HG03575 (cell line): ENCODE measurements around the gene REG1A.

Experiments used
- ATAC-seq: cut with Tn5 transposase; IDR thresholded peaks from one replicate; pipeline ENCODE4 v1.9.1; 2021; ENCODE audit not compliant: unreplicated experiment, insufficient number of reproducible peaks, low FRiP score; ENCODE audit errors: extremely low read depth

Gene REG1A

GRCh38 chr2:79120194-79120713, at the start of gene REG1A:
Gene REG1A (plus strand): TSS chr2:79120488. CDS start chr2:79120862, 374 bp downstream.
- no peak for ATAC-seq

- ATAC-seq = no peak
Measured at GRCh38 chr2:79071078-79071477, 49.2 kb upstream of the REG1A start.

- ATAC-seq = no peak
Measured at GRCh38 chr2:79082987-79083386, 37.3 kb upstream of the REG1A start.

DNA sequence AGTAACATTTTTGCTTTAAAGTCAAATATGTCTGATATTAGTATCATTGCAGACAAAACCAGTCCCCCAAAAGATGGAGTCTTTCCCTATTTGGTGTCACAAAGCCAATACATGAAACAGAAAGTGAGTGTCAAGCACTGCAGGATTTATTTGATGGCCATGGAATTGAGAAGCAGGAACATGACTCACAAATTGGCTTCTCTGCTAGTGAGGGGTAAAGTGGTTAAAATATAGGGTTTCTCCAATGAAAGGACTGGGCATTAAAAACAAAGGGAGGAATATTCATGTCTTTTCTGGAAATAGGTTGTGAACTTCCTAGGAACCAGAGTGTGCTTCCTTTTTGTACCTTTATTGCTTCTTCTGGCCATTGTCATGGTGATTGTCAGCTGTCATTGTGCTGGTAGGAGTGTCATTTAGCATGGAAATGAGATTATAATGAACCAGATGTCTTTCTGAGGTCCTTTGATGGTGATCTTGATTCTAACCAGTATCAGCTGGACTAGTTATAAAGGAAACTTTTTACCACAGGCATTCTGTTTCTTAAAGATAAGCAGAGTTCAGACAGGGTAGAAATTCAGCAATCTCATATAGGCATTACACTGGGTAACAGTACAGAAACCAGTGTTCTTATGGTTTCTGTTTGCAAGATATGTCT, 36.6 kb upstream of the REG1A start:
- no peak for ATAC-seq

- ATAC-seq = no peak
Measured at GRCh38 chr2:79084495-79085135, 35.7 kb upstream of the REG1A start.

- ATAC-seq = no peak
Measured at GRCh38 chr2:79085382-79085781, 34.9 kb upstream of the REG1A start.

DNA sequence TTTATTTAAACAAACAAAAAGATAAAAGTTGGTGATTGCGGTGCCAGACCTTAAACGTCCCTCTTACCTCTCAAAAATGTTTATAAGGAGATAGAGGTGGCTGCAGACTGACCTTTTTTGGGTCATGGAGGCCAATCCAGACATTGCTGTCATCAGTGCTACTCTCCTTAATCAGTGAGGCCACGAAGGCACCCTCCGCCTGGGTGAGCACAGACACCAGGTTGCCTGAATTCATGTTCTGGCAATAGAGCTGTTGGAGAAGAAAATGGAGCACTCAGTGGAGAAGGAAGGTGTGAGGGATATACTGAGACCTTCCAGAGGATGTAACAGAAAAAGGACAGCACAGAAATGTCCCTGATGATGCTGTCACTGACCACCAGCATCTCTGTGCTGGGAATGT, 34.0 kb upstream of the REG1A start:
- ATAC-seq = no peak

- ATAC-seq = no peak
Measured at GRCh38 chr2:79087785-79088364, 32.4 kb upstream of the REG1A start, which contains the start of gene REG1B. Gene REG1B (minus strand): TSS chr2:79087993. CDS start chr2:79087612, 381 bp downstream.

- no peak for ATAC-seq
Measured at GRCh38 chr2:79090693-79091092, 29.6 kb upstream of the REG1A start.

DNA sequence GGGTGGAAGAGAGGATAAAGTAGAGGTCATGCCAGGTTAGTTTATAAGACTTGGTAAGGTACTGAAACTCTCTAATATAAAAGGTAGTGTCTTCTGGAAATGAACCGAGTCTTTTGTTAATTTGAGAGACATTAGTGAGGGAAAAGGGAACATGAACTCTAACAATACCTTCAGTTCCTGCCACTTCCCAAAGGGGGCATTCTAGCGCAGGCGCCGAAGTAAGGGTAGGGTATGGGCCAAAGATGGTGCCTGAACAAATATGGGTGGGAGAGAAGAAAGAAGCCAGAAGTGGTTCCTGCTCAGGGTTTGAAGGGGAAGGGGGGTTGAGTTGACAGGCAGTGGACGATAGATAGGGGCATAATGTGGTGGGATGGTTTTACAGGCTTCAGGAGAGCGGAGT, 22.4 kb upstream of the REG1A start:
- ATAC-seq = no peak

DNA sequence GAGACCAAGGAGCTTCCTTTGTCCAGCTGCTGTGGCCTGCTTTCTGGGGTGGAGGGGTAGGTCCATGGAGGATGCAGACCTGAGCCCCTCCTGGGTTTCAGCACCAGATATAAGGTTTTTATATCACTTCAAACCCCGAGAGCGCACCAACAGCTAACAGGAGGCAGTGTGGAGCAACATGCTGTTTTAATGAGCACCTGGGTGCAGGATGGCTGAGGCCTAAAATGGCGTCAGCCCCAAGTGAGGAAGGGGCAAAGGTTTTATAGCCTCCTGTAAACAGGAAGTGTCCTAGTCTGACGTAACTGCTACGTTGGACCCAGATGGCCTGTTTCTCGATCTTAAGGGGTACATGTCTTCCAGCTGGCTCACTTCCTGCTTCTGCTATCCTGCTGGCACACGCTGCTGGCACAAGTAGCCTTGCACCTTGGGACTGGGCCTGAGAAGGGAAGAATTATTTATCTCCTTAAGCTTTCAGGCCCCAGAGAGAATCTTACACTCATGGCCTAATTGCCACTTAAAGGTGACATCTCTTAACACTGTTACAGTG, 21.1 kb upstream of the REG1A start:
- ATAC-seq = no peak

- ATAC-seq = no peak
Measured at GRCh38 chr2:79100285-79100684, 20.0 kb upstream of the REG1A start.

GRCh38 chr2:79101024-79101423, 19.3 kb upstream of the REG1A start:
- ATAC-seq = no peak

DNA sequence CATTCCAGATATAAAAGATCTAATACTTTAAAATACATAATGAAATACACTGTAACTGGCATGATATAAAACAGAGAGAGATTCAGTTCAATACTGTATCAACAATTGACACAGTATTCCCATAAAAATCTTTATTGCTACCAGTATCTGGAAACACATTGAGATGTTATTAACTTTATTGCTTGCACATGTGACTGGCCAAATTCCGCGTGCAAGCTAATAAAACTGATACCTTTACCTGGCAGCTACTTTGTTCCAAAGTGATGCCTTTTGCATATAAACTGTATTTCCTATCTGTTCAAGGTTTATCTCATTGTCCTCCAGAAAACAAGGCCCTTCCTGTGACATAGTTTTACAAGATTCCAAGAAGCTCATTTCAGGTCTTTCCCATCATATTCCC, 17.1 kb upstream of the REG1A start:
- ATAC-seq = no peak

DNA sequence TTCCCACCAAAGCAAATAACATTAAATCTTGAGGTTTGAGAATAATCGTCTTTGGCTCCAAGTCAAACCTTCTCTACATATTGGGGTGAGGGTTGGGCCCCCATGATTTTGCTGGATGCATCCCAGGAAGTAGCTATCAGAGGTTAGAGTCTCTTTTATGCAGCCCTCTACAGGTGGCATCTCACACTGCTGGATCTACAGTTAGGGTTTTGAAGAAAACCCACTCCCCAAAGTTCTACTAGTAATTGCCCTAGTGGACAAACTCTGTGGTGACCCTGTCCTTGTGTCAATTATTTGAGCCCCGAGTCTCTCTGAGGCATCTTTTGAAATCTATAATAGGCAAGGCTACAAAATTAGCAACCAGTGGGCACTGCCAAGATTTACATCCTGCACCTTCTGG, 15.0 kb upstream of the REG1A start:
- no peak for ATAC-seq

DNA sequence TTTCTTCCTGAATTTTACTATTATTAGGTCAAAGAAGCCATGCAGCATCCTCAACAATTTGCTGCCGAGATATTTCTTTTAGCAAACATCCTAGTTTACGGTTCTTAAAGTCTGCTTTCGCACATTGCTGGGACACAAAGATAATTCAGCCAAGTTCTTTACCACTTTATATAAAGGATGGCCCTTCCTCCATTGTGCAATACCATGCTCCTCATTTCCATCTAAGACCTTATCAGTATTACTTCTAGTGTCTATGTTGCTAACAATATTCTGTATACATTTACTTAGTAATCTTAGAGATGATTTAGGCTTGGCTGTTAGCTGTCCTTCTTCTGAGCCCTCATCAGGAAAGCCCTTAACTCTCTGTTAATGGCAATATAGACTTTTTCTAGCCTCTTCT, 8.0 kb upstream of the REG1A start:
- ATAC-seq = no peak

DNA sequence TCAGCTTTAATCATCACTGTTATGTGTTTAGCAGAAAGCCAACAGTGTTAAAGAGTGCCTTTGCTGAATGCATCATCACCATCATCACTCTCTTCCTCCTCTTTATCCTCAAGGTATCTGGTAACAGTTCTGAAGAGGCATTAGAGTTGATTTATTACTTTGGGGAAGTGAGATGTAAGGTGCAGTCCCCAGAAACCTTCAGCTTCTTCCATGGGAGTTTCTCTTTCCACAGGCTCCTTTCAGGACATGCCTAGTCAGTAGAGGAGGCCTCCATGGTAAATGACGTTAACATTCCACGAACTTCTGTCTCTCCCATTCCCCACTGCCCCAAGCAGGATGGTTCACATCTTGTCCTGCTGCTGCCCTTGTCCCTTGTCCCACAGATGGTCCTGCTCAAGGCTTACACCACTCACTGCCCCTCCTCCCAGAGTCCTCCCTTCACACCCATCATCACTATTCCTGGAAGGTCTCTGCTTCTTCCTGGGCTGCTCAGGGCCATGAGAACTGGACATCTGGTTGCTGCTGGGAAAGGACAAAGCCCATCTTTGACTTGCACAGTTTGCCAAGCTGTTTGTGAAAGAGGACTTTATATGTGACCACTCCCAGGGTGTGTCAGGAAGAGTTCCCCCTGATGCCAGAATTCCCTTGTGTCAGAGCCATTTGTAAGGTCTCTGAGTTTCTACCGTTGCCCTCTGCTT, 5.3 kb upstream of the REG1A start:
- ATAC-seq = no peak

DNA sequence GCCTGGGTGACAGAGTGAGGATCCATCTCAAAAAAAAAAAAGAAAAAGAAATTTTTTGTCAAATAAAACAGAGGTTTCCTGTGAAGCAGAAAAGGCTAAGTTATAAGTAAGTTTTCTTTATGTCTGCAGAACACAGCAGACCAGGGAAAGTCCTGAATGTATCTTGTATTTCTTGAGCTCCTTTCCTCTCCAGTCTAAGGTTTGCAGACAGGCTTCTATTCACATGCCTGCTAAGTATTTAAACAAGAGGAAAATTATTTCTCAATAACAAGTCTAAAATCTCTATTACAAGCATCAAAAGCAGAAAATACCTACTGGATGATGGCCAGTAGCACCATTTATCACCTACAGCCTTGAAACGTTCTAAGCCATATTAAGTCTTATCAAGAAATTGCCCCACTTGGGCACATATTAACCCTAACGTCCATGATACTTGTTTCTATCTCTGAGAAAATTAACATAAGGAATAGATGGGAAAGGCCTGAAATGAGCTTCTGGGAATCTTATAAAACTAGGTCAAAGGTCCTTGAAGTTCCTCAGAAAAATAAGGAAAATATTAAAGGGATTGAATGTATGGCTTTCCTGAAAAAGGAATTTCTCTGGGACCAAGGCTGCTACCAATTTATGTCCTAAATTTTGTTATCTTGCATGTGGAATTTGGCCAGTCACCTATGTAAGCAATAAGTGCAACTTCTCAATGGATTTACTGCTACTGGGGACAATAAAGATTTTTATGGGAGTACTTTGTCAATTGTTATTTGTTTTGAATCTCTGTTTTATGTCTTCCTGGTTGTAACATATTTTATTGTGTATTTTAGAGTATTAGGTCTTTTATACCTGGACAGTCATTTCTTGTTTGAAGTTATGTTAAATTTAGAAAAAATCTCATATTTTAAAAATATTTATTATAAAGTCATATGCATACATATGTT, 3.0 kb upstream of the REG1A start:
- no peak for ATAC-seq
